ENCODE measurements around the gene AMPD2.

AMPD2 gene

DNA sequence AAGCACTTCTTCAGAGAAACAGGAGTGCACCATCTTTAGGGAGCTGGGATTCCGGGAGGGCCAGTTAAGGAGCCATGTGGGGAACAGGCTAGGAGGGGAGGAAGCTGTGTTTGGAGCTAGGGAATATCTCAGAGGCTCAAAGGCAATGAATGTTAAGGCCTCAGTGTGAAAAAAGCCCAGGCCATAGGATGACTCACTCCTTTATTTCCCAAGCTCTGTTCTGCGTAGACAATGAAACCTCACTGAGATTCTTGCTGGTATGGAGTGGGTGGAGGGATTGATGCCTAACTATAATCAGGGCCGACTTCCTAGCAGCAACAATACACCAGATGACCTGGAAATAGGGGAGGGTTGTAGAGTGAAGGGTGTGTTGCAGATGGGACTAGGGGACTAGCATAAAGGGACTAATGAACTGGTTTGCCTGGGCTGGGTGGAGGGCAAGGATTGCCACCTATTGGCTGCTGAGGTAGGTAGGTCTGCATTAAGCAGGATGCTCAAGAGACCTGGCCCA is 2.3 kb upstream of the AMPD2 start:
- DNase-seq (ENCODE audit: low spot score) = peak; percentile 78

DNA sequence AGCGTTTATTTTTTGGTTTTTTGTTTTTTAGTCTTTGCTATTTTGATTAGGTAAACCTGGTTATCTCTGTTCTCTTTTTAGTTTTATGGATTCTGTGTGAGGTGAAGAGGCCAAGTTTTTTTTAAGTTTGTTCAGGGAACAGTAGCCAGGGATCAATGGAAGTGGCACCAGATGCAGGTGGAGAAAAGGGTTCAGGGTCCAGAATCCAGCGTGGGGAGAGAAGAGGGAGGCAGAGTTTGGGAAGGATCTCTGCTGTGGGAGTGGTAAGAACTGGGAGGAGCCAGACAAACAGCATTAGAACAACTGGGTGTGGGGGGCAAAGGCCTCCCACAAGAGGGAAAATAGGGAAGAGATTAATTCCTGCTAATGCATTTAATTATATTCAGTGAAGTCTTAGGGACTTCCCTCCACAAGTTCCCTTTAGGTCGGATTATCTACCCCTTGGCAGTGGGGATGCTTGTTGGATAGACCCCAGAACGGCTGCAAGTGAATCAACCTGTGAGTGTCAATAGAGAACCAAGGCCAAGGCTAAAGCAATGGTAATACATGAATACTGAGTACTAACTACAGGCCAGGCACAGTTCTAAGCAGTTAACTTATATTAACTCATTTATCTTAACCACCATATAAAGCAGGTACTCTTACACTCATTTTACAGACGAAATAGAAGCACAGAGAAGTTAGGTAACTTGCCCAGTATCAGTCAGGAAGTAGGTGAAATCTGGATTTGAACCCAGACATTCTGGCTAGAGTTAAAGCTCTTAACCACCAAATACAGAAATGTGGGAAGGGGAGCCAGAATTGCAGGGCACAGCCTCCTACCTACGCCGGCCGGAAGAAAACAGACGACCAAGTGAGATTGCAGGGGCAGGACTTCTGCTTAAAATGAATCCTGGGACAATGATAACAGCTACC is 719 bp upstream of the AMPD2 start:
- no peak for DNase-seq (ENCODE audit: low spot score)

DNA sequence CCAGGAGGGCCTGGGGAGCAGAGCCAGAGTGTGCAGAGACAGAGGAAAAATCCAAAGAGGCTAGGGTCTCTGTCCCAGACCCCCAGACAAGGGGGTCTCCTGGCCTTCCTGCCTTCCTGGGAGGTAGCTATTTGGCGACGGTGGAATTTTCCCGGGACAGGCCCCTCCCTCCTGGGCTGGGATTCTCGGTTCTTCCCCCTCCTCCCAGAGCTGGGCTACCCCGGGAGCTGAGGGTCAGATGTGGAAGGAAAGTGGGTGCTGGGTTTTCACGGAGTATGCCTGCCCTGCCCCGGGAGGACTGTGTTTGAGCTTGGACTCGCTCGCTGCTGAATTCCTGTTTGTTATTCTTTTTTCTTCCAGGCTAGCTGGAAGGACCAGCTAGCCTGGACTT is 759 bp downstream of the AMPD2 start:
- DNase-seq (ENCODE audit: low spot score) = peak; percentile 86

DNA sequence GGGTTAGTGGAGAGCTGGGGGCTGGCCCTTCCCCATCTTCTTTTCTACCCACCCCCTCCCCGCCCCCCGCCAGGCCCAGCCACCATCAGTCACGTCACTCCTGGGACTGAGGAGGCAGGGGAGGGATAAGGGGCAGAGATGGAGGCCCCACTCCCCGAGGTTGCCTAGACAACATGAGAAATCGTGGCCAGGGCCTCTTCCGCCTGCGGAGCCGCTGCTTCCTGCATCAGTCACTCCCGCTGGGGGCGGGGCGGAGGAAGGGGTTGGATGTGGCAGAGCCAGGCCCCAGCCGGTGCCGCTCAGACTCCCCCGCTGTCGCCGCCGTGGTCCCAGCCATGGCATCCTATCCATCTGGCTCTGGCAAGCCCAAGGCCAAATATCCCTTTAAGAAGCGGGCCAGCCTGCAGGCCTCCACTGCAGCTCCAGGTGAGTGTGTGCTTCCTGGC is 1.2 kb downstream of the AMPD2 start:
- DNase-seq (ENCODE audit: low spot score) = peak; percentile 99

DNA sequence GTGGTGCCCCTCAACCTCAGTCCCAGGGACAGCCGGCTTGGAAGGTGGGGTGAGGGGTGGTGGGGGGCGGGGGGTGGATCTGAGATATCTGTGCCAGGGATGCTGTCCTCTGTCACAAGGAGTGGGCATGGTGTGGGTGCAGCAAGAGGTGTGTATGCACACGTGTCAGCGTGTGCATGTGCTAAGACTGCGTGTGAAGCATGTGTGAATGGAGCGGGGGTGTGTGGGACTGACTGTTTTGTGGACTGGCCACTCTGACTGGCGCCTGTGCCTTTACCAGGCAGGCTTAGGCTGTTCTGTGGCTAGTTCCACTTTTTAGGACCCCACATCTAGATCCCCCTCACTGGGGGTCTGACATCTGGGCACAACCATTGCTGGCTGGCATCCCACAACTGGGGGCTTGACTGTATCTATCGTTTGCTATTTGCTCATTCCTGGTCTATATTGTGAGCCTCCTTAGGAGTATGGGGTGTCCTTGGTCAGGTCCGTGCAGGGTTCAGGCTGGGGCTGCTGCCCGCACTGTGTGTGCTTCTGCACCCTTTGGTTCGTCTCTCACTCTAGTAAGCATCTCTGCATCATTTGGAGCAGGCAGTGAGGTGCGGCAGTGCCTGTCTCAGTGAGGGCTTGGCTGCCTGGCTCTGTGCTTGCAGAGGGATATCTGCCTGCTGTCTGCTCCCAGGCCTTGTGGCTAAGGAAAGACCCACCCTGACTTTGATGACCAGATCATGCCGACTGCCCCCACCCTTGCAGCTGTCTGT is 1.9 kb downstream of the AMPD2 start:
- peak; percentile 60 for DNase-seq (ENCODE audit: low spot score)

DNA sequence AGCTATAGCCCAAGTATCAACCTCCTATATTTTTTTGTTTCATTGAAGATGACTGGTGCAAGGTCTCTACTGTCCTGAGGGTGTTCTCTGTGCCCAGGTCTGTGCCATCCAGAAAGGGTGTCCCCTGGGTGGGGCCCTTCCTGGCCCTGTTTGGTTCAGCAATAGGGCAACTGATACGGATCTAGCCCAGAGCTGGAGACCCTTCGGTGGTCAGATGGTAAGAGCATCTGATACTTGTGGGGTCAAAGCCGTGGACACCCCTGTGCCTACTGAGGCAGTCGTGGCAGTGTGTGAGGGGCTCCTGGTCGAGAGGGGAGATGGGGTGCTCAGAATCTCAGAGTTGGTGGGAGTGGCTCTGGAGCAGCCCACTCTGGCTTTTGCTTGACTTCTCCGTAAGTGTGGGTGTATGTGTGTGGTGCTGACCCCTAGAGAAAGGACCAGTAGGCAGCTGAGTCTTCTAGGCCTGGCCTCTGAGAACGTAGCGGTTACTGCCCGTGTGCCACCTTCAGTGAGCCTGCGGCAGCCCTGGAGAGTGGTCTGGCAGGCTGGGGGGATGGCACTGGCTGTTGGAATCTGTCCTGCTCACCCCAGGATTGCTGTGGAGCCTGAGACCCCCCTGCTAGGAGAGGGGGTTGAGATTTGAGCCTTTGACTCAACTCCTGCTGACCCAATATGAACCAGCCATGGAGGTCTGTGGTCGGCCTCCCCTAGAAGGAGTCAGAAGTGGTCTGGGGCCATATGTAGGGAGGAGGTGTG is 2.7 kb downstream of the AMPD2 start:
- no peak for DNase-seq (ENCODE audit: low spot score)

DNA sequence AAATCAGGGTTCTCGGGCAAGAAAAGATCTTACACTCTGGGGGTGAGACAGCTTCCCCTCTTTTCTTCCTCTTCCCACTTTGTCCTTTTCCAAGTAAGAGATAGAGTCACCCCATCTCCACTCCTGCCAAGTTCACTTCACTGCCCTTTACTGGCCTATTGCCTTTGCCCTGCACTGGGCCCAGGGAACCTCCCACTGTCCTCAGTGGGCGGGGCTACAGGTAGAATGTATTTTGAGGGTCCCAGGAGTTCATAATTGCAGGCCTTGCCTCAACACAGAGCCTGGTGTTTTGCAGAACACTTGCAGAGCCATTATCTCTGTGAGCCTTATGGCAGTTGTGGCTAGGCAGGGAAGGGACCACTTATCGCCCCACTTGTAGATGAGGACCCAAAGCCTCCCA is 3.3 kb downstream of the AMPD2 start:
- no peak for DNase-seq (ENCODE audit: low spot score)

DNA sequence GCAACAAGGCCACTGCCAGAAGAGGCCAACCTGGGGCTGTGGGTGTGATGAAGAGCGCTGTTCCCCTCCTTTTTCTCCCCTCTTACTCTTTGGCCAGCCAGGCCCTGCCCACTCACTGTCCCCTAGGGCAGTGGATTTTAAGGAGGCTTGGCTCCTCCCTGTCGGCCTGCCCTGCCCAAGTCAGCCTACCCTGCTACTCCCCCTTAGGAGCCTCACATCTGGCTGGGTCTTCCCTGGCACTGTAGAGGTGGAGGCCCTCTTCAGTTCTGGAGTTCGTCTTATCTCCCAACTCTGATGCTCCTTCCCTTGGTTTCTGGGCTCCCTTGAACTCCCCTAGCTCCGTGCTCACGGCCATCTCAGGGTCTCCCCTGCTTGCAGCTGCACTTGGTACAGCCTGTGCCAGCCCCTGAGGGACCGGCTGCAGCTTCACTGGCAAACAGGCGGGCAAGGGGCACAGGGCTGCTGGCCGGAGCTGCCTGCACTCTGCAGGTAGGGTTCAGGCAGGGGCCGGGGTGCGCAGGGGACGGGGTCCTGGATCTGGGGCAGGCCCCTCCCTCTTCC is 4.0 kb downstream of the AMPD2 start:
- DNase-seq (ENCODE audit: low spot score) = no peak

DNA sequence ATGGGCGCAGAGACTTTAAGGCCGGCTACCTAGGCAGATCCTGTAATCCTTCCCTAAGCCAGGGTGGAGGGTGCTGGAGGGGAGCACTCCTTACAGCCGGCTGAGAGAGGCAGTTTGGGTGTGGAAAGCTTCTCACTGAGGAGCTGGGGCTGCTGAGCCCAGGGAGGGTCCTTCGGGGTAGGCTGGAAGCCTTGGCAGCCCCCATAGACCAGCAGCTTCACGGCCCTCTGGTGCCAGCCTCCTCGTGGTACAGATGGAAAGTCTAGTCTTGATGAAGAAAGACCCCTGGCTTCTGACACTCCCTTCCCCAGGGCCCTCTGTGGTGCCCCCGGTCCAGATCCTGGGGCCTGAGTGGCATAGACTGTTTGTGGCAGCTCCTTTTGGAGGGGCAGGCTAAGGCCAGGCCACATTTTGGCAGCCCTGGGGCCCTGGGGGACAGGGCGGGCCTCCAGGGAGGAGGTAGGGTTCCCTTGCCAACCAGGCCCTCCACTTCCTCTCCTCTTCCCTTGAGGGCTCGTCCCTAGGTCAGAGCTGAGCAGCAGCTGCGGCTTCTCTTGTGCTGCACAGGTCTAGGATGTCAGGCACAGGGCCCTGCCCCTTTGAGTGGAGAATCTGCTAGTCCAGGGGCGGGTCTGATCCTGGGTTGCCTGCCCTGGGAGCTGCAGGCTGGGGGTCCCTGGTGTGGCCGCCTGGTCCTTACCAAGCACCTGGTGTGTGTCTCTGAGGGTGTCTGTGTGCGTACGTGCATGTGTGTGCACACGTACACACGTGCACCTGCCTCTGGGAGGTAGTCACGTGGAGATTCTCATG is 4.8 kb downstream of the AMPD2 start:
- no peak for DNase-seq (ENCODE audit: low spot score)

DNA sequence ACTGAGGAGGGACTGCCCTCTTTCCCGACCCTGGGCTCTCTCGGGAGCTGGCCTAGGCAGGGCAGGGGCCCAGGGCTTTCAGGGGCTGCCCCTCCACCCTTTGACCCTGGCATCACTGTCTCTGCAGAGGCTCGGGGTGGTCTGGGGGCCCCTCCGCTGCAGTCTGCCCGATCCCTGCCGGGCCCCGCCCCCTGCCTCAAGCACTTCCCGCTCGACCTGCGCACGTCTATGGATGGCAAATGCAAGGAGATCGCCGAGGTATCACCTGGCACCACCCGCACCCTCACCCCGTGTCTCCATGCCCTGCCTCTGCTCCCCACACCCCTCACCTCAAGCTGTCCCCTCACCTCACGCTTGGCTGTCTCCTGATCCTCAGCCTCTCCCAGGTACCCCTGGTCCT is 5.5 kb downstream of the AMPD2 start:
- DNase-seq (ENCODE audit: low spot score) = no peak

DNA sequence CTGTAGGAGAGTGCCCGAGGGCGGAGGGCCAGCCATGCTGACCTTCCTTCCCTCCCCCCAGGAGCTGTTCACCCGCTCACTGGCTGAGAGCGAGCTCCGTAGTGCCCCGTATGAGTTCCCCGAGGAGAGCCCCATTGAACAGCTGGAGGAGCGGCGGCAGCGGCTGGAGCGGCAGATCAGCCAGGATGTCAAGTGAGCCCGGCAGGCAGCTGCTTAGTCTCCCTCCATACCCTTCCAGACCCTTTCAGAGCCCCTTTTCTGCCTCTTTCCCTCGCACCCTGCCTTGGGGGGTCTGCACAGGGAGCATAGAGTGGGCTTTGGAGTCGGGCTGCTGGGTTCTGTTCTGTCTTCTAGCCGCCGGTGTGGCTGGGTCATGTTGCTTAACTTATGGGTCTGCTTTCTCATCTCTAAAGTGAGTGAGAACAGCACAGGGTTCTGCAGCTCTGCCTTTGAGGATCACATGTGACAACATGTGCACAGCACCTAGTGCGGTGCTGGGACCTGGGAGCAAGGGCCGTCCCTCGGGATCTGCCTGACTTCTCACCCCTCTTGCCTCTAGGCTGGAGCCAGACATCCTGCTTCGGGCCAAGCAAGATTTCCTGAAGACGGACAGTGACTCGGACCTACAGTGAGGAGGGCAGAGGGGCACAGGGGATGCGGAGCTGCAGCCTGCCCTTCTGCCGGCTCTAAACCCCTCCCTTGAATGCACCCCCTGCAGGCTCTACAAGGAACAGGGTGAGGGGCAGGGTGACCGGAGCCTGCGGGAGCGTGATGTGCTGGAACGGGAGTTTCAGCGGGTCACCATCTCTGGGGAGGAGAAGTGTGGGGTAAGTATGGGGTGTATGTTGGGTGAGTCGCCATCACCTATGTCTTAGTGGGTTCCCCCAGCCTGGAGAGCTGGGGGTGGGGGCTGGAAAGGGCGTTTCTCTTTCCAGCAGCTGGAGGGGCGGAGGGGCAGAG is 6.2 kb downstream of the AMPD2 start:
- no peak for DNase-seq (ENCODE audit: low spot score)

DNA sequence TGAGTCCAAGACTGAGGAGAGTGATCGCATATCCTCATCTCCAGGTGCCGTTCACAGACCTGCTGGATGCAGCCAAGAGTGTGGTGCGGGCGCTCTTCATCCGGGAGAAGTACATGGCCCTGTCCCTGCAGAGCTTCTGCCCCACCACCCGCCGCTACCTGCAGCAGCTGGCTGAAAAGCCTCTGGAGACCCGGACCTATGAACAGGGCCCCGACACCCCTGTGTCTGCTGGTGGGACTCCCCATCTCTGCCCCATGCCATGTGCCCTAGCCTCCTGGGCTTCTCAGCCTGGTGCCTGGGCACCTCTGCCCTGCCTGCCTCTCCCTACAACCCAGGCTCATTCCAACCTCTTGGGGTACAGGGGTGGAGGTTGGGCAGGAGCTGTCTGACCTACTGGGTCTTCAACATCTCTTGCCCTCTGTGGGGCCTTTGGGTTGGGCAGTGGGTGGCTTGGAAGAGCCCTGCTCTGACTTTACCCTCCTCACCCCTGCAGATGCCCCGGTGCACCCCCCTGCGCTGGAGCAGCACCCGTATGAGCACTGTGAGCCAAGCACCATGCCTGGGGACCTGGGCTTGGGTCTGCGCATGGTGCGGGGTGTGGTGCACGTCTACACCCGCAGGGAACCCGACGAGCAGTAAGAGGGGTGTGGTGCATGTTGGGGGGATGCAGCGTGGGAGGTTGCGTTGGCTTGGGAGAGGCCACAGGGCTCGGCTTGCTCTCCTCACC is 7.2 kb downstream of the AMPD2 start:
- no peak for DNase-seq (ENCODE audit: low spot score)

DNA sequence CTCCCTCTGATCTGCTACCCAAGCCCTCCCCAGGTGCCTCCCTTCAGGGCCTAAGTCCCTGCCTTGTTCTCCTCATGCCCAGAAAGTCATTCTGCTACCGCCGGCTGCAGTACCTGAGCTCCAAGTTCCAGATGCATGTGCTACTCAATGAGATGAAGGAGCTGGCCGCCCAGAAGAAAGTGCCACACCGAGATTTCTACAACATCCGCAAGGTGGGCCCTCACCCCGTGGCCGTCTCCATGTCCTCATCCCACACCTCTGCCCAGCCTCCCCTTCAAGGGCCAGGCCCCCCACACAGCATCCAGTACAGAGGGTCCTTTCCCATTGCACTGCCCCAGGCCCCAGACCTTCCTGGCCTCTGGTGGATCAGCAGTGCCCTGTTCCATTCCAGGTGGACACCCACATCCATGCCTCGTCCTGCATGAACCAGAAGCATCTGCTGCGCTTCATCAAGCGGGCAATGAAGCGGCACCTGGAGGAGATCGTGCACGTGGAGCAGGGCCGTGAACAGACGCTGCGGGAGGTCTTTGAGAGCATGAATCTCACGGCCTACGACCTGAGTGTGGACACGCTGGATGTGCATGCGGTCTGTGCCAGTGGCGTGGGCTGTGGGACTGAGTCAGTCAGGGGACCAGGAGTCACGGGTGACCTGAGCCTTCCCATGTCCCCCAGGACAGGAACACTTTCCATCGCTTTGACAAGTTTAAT is 8.2 kb downstream of the AMPD2 start:
- no peak for DNase-seq (ENCODE audit: low spot score)

DNA sequence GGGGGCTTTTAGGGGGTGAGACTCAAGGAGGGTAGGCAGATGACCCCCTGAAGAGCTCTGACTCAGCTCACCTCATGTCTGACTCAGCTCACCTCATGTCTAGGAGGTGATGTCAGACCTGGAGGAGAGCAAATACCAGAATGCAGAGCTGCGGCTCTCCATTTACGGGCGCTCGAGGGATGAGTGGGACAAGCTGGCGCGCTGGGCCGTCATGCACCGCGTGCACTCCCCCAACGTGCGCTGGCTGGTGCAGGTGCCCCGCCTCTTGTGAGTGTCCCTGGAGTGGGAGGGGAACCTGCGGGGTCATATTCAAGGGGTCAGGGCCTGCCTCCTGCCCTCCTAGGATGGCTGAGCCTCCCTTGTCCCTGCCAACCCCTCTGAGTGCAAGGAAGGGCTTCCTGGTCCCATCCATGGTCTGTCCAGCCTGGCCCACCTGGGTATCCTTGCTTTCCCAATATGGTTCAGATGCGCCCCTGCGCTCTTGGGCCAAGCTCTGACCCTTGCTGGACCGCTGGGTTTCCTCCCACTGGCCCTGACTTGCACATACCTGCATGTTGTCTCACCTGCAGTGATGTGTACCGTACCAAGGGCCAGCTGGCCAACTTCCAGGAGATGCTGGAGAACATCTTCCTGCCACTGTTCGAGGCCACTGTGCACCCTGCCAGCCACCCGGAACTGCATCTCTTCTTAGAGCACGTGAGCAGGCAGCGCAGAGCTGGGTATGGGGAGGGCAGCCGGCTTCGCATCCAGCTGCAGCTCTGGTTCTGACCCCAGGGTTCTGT is 9.1 kb downstream of the AMPD2 start:
- DNase-seq (ENCODE audit: low spot score) = no peak

DNA sequence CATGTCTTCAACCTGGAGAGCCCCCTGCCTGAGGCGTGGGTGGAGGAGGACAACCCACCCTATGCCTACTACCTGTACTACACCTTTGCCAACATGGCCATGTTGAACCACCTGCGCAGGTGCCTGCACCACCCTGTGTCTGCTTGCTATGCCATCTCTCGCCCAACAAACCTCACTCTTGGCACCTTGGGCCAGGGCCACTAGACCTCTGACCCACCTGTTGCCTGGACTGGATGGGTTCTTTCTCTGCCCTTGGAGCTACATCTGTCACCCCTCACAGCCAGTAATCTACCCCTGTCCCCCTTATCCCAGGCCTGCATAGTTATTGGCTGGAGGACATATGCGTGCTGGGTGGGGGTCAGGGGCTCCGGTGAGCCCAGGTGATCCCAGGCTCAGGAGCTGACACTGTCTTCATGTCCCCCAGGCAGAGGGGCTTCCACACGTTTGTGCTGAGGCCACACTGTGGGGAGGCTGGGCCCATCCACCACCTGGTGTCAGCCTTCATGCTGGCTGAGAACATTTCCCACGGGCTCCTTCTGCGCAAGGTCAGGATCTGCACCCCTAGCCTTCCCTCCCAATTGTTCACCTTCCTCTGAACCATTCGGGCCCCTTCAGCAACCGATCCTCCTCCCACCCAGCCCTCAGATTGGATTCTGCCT is 9.9 kb downstream of the AMPD2 start:
- DNase-seq (ENCODE audit: low spot score) = no peak

DNA sequence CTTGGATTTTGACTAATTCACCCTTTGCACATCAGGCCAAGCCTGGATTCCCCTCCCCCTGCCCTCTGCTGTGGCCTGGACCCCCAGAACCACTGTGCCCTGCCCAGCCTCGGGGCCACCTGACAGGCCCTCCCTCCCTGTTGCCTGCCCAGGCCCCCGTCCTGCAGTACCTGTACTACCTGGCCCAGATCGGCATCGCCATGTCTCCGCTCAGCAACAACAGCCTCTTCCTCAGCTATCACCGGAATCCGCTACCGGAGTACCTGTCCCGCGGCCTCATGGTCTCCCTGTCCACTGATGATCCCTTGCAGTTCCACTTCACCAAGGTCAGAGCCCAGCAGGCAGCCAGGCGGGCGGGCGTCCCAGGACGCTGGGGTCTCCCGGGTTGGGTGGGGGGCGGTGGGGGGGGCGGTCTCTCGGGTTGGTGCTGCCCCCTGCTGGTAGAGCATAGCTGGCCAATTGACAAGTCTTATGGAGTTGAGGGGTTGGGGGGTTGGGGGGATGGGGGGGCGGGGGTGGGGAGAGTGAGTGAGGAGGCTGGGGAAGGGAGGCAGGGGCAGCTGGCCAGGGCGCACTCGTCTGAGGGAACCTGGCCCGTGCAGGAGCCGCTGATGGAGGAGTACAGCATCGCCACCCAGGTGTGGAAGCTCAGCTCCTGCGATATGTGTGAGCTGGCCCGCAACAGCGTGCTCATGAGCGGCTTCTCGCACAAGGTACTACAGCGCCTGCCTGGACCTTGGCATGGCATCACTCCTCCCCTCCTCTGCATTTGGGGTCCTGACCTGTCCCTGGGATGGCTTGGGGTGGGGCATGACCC is 10.7 kb downstream of the AMPD2 start:
- no peak for DNase-seq (ENCODE audit: low spot score)
